Motor neuron (in vitro differentiated cells): ENCODE results near the gene DCAF5. TPM values are rescaled to one million over a fixed set of nuclear protein-coding genes. Genes with fewer than 3 reads are reported as not detected.
A peak's percentile ranks its signal among the peaks of the same experiment; 100 is the strongest.
"Not testable (repeated sequence)": the region's sequence is repeated elsewhere in the genome, so short reads cannot be mapped to it uniquely, and the experiment has no call there.

Experiments
- ATAC-seq, 8 experiments: fragments of 200-7000 bp; cut with Tn5 transposase; replicated peaks in 6 of 8; 2 replicates each; pipeline ENCODE4 v1.8.0; 2021; ENCODE audit warnings: mild to moderate bottlenecking in 8 of 8, moderate library complexity in 8 of 8
- H3K27ac ChIP-seq, 2 donors: fragments of 250-450 bp; sonication (Bioruptor Pico); 2 replicates each; pipeline ENCODE4 v1.9.0; 2021; ENCODE audit warnings: antibody characterized with exemption in 2 of 2, mild to moderate bottlenecking in 2 of 2, moderate library complexity in 1 of 2
- H3K4me1 ChIP-seq, 2 donors: fragments of 250-450 bp; sonication (Bioruptor Pico); replicated peaks in 1 of 2; 2 replicates each; pipeline ENCODE4 v1.6.1; 2021; ENCODE audit warnings: antibody characterized with exemption in 2 of 2, mild to moderate bottlenecking in 2 of 2, moderate library complexity in 1 of 2
- H3K4me3 ChIP-seq, 5 donors: fragments of 250-450 bp; sonication (Bioruptor Pico); 2 replicates each; pipeline ENCODE4 v1.9.0; 2021; ENCODE audit warnings: antibody characterized with exemption in 5 of 5, mild to moderate bottlenecking in 5 of 5, moderate library complexity in 4 of 5
- WGBS, 10 experiments: fragments of 450-650 bp; shearing (Covaris generic); methylation state at CpG; one replicate each; pipeline ENCODE4 v1.0.0; 2022; 5-methylcytosine and 5-hydroxymethylcytosine counted together
- in situ Hi-C, 9 experiments: fragments of 400-800 bp; cut with MboI; loops; one replicate each; pipeline ENCODE4 v1.15.0; 2021; ENCODE audit warnings: low sequenced_read_pairs in 9 of 9, low pct_unique_long_range_greater_than_20kb in 2 of 9; ENCODE audit not compliant: unreplicated experiment in 9 of 9
- total RNA-seq, 8 experiments: library from RNA; unstranded; fragments of 300-600 nt; gene quantifications; 2 replicates each; pipeline versions ENCODE4 v1.2.3 to v1.2.4, GENCODE V29; 2022

Gene DCAF5
- total RNA-seq, 8 experiments from 2014 or later, result 20.5 to 42.0 (median 27.5) TPM

DNA sequence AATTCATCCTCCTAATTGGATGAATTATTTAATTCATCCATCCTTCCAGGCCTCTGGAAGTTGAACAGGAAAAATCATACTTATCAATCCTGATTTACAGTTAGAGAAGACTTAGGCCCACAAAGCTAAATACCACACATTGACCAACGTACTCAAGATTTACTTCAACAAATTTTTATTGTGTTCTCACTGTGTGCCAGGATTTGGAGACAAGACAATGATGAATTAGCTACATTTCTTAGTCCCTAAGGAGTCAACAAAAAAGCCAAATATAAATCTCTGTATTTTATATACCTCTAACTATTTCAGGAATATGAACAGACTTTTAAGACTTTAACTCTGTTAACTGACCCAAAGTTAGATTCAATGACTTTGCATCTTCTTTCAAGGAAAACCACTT is 63.9 kb downstream of the DCAF5 start:
- in situ Hi-C loops, result loop anchor here in 2 of 9 experiments (25.0 kb wide), 1 partner anchor 177 kb away; no protein-coding TSS in a partner anchor
- WGBS, 10 experiments, result 80 to 100% (median 88%) methylated on average over 1 of the region's 1 CpG; no CpG with 5 or more reads in 2 of the 10 experiments
- Histone ChIP-seq H3K4me3 (no peak overlapping the region), H3K4me1 (peaks cover 0 to 4% of the 10 kb centered on the region in 2 donors), H3K27ac (no peak overlapping the region)
- ATAC-seq, result no peak

DNA sequence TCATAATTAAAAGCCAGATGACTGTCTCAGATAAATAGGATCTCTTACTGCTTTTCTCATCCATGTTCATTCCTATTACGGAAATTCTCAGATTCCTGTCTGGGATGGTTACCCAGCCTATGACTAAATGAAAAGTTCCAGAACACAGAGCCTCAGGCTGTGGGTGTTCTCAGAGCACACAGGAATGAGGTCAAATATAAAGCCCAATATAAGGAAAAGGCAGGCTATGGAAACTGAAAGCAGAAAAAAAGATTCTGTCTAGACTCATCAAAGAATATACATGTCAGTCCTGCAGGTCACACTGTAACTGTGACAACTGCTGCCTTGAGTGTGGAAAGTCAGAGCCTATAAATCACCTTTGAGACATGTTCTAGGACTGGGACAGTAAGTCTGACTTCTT is 64.3 kb downstream of the DCAF5 start:
- WGBS, 10 experiments, result 38 to 100% (median 100%) methylated on average over 1 of the region's 1 CpG; no CpG with 5 or more reads in 3 of the 10 experiments
- in situ Hi-C loops, result loop anchor here in 2 of 9 experiments (25.0 kb wide), 1 partner anchor 176 kb away; no protein-coding TSS in a partner anchor
- ATAC-seq, result peak in 3 of 8 experiments; percentile 60 to 91 (median 86)
- H3K4me3 ChIP-seq, result no peak overlapping the region
- H3K27ac ChIP-seq, result no peak overlapping the region
- peaks cover 0 to 1% of the 10 kb centered on the region in 2 donors for H3K4me1 ChIP-seq

DNA sequence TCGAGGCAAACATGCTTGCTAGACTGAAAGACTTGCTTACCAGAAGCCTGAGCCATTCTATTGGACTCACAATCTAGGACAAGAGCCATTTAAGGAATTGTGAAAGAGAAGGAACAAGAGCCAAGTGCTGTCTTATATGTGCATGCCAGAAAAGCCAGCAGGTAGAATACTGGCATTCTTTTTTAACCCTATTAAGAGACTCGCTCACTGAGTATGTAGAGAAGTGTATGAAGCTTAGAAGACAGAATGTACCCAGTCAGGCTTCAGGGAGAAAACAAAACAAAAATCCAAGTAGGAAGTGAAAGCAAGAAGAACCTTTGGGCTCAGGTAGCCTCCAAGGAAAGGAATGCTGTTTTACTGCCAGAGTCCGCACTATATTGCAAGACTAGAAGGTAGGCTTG is 65.9 kb downstream of the DCAF5 start:
- no peak for ATAC-seq
- in situ Hi-C loops, result loop anchor here in 2 of 9 experiments (25.0 kb wide), 1 partner anchor 175 kb away; no protein-coding TSS in a partner anchor
- WGBS, 10 experiments, result 67 to 100% (median 96%) methylated on average over 1 to 3 of the region's 3 CpGs; no CpG with 5 or more reads in 1 of the 10 experiments
- H3K4me1 ChIP-seq, result no peaks in the 10 kb centered on the region
- H3K4me3 ChIP-seq, result no peak overlapping the region
- no peak overlapping the region for H3K27ac ChIP-seq

DNA sequence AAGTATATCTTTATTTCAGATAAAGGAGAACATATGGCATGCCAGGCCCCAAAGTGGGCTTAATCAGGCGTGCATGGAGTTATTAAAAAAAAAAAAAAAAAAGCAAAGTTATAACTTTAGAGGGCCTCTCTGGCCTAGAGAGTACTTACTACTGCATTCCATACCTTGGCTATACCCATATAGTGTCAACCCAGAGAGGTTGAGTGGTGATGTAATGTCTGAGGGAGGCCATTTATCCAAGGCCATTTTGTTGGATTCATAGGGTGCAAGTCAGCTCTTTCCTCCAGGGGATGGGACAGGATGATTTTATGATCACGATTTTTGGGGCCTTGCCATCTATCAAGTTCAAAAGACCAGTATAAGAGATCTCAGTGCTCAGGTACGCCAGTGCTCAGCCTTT is 66.4 kb downstream of the DCAF5 start:
- no peak for ATAC-seq
- H3K27ac ChIP-seq, result no peak overlapping the region
- no peaks in the 10 kb centered on the region for H3K4me1 ChIP-seq
- in situ Hi-C loops, result loop anchor here in 2 of 9 experiments (25.0 kb wide), 1 partner anchor 174 kb away; no protein-coding TSS in a partner anchor
- 83 to 100% (median 99%) methylated on average over 1 to 3 of the region's 3 CpGs for WGBS, 10 experiments
- no peak overlapping the region for H3K4me3 ChIP-seq

DNA sequence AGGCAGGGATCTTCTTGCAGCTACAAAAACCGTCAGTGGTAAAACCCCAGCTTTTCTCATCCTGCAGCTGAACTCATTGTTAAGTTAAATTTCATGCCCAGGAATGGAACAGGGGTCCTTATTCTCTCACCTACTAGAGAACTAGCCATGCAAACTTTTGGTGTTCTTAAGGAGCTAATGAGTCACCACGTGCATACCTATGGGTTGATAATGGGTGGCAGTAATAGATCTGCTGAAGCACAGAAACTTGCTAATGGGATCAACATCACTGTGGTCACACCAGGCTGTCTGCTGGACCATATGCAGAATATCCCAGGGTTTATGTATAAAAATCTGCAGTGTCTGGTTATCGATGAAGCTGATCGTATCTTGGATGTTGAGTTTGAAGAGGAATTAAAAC is 68.9 kb downstream of the DCAF5 start:
- in situ Hi-C loops, result loop anchor here in 2 of 9 experiments (25.0 kb wide), 1 partner anchor 172 kb away; no protein-coding TSS in a partner anchor
- ATAC-seq, result no peak

DNA sequence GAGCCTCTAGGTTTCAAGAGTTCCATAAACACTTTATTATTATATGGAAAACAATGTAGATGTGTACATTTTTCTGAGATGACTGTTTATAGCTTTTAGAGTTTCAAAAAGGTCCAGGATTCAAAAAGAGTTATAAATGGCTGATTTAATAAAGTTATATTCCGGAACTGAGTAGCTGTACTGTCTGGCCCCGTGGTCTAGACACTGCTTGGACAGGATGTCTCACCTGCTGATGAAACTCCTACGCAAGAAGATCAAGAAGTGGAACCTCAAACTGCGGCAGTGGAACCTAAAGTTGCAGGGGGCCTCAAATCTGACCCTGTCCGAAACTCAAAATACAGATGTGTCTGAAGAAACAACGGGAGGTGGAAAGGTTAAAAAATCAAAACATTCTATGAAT is 69.7 kb downstream of the DCAF5 start:
- Histone ChIP-seq H3K4me1 (no peaks in the 10 kb centered on the region), H3K4me3 (no peak overlapping the region), H3K27ac (no peak overlapping the region)
- in situ Hi-C loops, result loop anchor here in 2 of 9 experiments (25.0 kb wide), 1 partner anchor 171 kb away; no protein-coding TSS in a partner anchor
- ATAC-seq, result no peak
- WGBS, 10 experiments, result 82 to 100% (median 95%) methylated on average over 2 to 6 of the region's 6 CpGs; no CpG with 5 or more reads in 2 of the 10 experiments

More for the DNA sequence above, 68.9 kb downstream of the DCAF5 start:
- Histone ChIP-seq H3K27ac (no peak overlapping the region), H3K4me1 (no peaks in the 10 kb centered on the region), H3K4me3 (no peak overlapping the region)
- whole genome bisulfite sequencing, 10 experiments, result 72 to 100% (median 93%) methylated on average over 1 to 3 of the region's 4 CpGs; no CpG with 5 or more reads in 1 of the 10 experiments

DNA sequence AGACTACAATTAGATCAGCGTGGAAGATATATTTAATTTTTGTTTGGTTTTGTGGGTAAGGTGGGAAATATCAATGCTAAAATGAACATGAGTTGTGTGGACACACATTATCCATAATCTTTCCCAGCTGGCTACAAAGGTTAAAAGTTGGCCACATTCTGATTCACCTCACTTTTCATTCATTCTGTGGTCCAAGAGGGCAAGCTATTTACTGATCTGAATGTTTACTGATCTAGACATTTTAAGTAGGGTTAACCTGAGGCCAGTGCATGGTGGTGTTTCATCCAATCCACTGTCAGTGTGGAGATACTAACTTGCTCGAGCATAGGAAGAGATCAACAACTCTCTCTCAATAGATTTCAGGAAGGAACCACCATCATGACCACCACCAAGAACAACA is 71.6 kb downstream of the DCAF5 start:
- in situ Hi-C loops, result loop anchor here in 2 of 9 experiments (25.0 kb wide), 1 partner anchor 169 kb away; no protein-coding TSS in a partner anchor
- Histone ChIP-seq H3K27ac (no peak overlapping the region), H3K4me3 (no peak overlapping the region), H3K4me1 (no peaks in the 10 kb centered on the region)
- ATAC-seq, result peak in 3 of 8 experiments; percentile 19 to 53 (median 51)
- 36 to 100% (median 92%) methylated on average over 1 to 2 of the region's 2 CpGs for WGBS, 10 experiments

DNA sequence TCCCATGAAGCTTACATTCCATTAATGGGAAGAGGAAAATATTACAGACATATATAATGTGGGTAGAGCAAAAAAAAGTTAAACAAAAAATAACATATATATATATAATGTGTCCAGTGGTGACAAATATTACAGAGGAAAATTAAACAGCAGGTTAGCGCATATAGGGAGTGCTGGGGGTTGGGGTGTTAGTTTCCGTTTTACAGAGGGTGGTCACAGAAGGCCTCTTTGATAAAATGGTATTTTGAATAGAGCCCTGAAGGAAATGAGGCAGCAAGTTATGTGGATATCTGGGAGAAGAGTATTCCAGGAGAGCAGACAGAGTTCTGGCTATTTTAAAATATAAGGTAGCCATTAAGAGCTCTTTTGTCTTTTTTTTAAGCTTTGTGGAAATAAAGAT is 73.2 kb downstream of the DCAF5 start:
- Histone ChIP-seq H3K27ac (no peak overlapping the region), H3K4me3 (no peak overlapping the region), H3K4me1 (no peaks in the 10 kb centered on the region)
- ATAC-seq, result no peak
- in situ Hi-C loops, result loop anchor here in 2 of 9 experiments (25.0 kb wide), 1 partner anchor 167 kb away; no protein-coding TSS in a partner anchor
- WGBS, 10 experiments, result 60 to 100% (median 100%) methylated on average over 1 to 2 of the region's 2 CpGs; no CpG with 5 or more reads in 1 of the 10 experiments

DNA sequence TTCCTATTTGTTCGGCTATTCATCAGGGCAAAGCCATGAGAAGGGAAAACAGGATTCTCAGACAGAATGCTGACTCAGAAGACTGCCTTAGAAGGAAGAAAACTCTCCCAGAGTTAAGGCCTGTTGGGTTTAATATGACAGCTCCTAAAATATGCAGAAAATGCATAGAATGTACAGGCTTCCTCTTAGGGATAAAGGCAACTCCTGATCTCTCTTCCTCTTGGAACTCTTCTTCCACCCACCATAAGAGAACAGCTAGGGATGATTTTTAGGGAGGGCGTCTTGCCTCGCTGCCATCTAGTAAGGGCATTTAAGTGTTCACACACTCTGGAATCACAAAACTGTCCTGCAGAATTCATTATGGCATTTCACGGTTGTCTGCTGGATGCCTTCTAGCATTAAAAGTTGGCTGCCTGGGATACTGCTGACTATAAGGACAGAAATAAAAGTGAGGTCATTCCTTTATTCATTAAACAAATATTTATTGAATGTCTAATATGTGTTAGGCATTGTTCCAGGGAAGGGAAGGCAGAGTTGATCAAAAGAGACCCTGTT is 73.7 kb downstream of the DCAF5 start:
- 33 to 100% (median 68%) methylated on average over 1 to 4 of the region's 4 CpGs for WGBS, 10 experiments
- Histone ChIP-seq H3K4me1 (no peaks in the 10 kb centered on the region), H3K4me3 (no peak overlapping the region), H3K27ac (no peak overlapping the region)
- peak in 6 of 8 experiments; percentile 38 to 92 (median 65) for ATAC-seq
- in situ Hi-C loops, result loop anchor here in 2 of 9 experiments (25.0 kb wide), 1 partner anchor 167 kb away; no protein-coding TSS in a partner anchor

DNA sequence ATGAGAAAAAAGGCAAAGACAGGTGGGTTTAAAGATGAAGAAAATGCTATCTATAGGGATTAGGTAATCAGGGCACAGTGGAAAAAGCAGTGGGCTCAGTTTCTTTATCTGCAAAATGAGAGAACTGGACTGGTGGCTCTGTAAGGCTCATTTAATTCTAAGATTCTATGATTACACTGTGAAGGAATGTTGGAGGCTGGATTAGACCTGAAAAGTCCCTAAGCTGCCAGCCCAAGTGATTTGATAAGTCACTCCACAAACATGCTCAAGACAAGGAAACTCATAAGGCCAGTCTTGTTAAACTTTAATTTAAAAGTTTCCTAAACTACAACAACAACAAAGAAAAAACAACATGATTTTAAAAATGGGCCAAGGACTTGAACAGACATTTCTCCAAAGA is 75.1 kb downstream of the DCAF5 start:
- in situ Hi-C loops, result loop anchor here in 2 of 9 experiments (25.0 kb wide), 1 partner anchor 166 kb away; no protein-coding TSS in a partner anchor
- Histone ChIP-seq H3K4me3 (no peak overlapping the region), H3K27ac (no peak overlapping the region), H3K4me1 (no peaks in the 10 kb centered on the region)
- ATAC-seq, result peak in 2 of 8 experiments; percentile 34 to 48

DNA sequence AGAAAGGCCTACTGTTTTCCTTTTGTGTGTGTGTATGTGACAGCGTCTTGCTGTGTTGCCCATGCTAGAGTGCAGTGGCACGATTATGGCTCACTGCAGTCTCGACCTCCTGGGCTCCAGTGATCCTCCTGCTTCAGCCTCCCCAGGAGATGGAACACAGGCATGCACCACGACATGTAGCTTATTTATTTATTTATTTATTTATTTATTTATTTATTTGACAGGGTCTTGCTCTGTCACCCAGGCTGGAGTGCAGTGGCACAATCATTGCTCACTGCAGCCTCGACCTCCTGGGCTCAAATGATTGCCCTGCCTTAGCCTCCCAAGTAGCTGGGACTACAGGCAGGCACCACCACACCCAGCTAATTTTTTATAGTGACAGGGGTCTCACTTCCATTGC is 75.7 kb downstream of the DCAF5 start:
- not testable (repeated sequence) for H3K4me3 ChIP-seq
- in situ Hi-C loops, result loop anchor here in 2 of 9 experiments (25.0 kb wide), 1 partner anchor 165 kb away; no protein-coding TSS in a partner anchor
- 67 to 100% (median 93%) methylated on average over 1 to 3 of the region's 5 CpGs; no CpG with 5 or more reads in 3 of the 10 experiments for WGBS, 10 experiments

DNA sequence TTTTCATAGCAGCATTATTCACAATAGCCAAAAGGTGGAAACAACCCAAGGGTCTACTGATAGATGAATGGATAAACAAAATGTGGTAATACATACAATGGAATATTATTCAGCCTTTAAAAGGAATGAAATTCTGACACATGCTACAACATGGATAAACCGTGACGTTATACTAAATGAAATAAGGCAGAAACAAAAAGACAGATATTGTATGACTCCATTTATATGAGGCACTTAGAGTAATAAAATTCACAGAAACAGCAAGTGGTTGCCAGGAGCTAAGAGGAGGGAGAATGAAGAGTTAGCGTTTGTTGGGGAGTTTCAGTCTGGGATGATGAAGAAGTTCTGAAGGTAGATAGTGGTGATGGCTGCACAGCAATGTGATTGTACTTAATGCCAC is 76.6 kb downstream of the DCAF5 start:
- H3K4me1 ChIP-seq, result no peaks in the 10 kb centered on the region
- ATAC-seq, result no peak
- no peak overlapping the region for H3K27ac ChIP-seq
- in situ Hi-C loops, result loop anchor here in 2 of 9 experiments (25.0 kb wide), 1 partner anchor 164 kb away; no protein-coding TSS in a partner anchor
- H3K4me3 ChIP-seq, result no peak overlapping the region
- 62 to 100% (median 94%) methylated on average over 2 to 3 of the region's 3 CpGs for WGBS, 10 experiments

More for the DNA sequence above, 75.7 kb downstream of the DCAF5 start:
- not testable (repeated sequence) for H3K27ac ChIP-seq, H3K4me1 ChIP-seq, ATAC-seq

DNA sequence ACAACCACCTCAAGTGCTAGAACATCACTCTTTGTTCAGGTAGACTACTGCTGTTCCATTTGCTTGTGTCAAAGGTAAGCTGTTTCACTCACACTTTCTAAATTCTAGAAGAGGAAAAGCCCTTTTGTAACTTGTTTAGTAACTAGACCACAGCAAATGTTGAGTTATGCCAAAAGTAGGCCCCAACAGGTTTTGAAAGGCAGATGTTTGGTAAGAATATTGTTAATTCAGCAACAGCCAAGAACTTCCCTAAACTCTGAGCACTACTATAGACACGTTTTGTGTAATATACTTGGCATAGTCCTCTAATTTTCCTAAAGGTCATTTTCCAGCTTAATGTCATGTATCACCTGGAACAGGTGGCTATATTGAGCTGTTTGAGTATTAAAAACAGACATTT is 79.0 kb downstream of the DCAF5 start:
- Histone ChIP-seq H3K4me1 (no peaks in the 10 kb centered on the region), H3K4me3 (no peak overlapping the region), H3K27ac (no peak overlapping the region)
- in situ Hi-C loops, result loop anchor here in 1 of 9 experiments (25.0 kb wide), 1 partner anchor 162 kb away; no protein-coding TSS in a partner anchor
- WGBS, 10 experiments, result 33 to 100% (median 80%) methylated on average over 1 of the region's 1 CpG; no CpG with 5 or more reads in 1 of the 10 experiments
- ATAC-seq, result no peak
